IPS-NIHi7 (cell line): Measurements from ENCODE around the gene CCDC187.
"Not testable (repeated sequence)": the region's sequence is repeated elsewhere in the genome, so short reads cannot be mapped to it uniquely, and the experiment has no call there.

Experiments
- DNase-seq: peaks from one replicate; pipeline ENCODE4 v3.0.0; 2012; ENCODE audit warnings: mixed read lengths; ENCODE audit errors: extremely low spot score

Gene CCDC187

GRCh38 chr9:136239983-136240330 is 63.9 kb downstream of the CCDC187 start:
- DNase-seq: no peak

GRCh38 chr9:136239135-136239982 is 64.5 kb downstream of the CCDC187 start:
- DNase-seq: no peak

- no peak for DNase-seq
Measured at GRCh38 chr9:136238342-136238732, 65.6 kb downstream of the CCDC187 start.

- no peak for DNase-seq
Measured at GRCh38 chr9:136237486-136238341, 66.2 kb downstream of the CCDC187 start.

- DNase-seq: not testable (repeated sequence)
Measured at GRCh38 chr9:136236471-136237410, 67.2 kb downstream of the CCDC187 start.

GRCh38 chr9:136235709-136236455 is 68.0 kb downstream of the CCDC187 start:
- no peak for DNase-seq

GRCh38 chr9:136235171-136235570 is 68.7 kb downstream of the CCDC187 start:
- DNase-seq: no peak

- no peak for DNase-seq
Measured at GRCh38 chr9:136234597-136234996, 69.3 kb downstream of the CCDC187 start.

GRCh38 chr9:136233868-136234267 is 70.0 kb downstream of the CCDC187 start:
- DNase-seq: no peak

GRCh38 chr9:136233411-136233810 is 70.5 kb downstream of the CCDC187 start:
- no peak for DNase-seq

GRCh38 chr9:136232969-136233368 is 70.9 kb downstream of the CCDC187 start:
- DNase-seq: no peak

GRCh38 chr9:136231478-136232297 is 72.2 kb downstream of the CCDC187 start:
- no peak for DNase-seq

- DNase-seq: no peak
Measured at GRCh38 chr9:136230773-136231172, 73.1 kb downstream of the CCDC187 start.

GRCh38 chr9:136230365-136230764 is 73.5 kb downstream of the CCDC187 start:
- no peak for DNase-seq

GRCh38 chr9:136229096-136230065 is 74.5 kb downstream of the CCDC187 start:
- DNase-seq: no peak

GRCh38 chr9:136228107-136228875 is 75.6 kb downstream of the CCDC187 start:
- DNase-seq: no peak

GRCh38 chr9:136226680-136227407 is 77.0 kb downstream of the CCDC187 start:
- no peak for DNase-seq
